NK-92 treated with Interleukin-12 subunit alpha and Interleukin-12 subunit beta, amount 100 ng/mL, for 24 hours (cell line): ENCODE data around the gene CFAP97D1.
"Not testable (repeated sequence)": the region's sequence is repeated elsewhere in the genome, so short reads cannot be mapped to it uniquely, and the experiment has no call there.

Experiments
- DNase-seq: peaks from one replicate; lab custom pipeline; 2025; lab: John Stamatoyannopoulos, UW

The CFAP97D1 gene

GRCh38 chr17:43798024-43798423 is 17.8 kb downstream of the CFAP97D1 start:
- DNase-seq = not testable (repeated sequence)

- no peak for DNase-seq
Observed at GRCh38 chr17:43799047-43799446, 18.8 kb downstream of the CFAP97D1 start.

DNA sequence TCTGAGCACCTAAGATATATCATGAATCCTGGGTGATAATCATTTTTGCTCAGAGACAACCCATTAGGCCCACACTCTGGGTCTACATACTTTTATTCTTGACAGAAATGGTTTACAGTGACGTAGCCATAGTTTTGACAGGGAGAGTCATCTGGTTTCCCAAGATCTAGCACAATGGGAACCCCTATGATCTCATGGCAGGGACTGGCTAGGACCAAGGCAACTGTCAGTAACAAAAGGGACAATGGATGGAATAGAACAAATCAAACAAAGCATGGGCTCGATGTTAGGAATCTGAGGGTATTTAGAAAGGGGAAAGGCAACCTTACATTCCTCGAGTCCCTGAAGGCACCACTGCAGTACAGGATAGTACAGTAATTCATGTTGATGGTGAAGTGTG is 20.5 kb downstream of the CFAP97D1 start:
- no peak for DNase-seq

DNA sequence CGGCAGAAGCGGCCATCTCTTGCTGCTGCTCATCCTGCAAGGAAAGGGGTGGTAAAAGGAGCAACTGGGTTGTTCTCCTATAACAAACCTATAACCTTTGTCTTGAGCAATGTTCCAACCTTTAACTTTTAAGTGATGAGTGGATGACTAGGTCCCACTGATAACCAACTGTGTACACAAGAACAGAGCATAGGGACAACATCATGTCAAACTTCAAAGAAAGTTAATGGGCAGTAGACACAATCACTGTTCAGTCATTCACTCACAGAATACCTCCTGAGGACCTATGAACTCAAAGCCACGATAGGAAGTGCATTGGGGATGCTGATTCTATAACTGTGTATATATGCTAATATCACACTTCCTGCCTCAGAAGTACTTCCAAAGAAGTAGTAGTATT is 21.6 kb downstream of the CFAP97D1 start:
- DNase-seq = no peak

GRCh38 chr17:43803758-43804157 is 23.5 kb downstream of the CFAP97D1 start:
- DNase-seq = no peak

GRCh38 chr17:43805117-43805516 is 24.9 kb downstream of the CFAP97D1 start:
- no peak for DNase-seq

DNA sequence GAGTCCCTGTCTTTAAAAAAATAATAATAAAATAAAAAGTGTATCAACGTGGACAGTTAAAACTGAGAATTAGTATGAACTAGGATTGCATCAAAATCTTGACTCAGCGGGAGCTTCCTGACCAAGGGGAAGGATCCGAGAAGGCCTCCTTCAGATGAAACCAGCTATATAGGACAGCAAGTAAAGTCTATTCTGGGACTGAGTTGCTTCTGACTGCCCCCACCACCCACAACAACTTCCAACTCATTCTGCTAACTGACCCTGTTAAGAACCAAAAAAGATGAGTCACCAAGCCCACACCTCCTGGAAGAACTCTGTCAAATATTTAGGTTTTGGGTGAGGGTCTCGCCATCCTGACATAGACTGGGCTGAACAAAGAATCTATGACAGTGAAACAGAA is 27.8 kb downstream of the CFAP97D1 start:
- DNase-seq = no peak

DNA sequence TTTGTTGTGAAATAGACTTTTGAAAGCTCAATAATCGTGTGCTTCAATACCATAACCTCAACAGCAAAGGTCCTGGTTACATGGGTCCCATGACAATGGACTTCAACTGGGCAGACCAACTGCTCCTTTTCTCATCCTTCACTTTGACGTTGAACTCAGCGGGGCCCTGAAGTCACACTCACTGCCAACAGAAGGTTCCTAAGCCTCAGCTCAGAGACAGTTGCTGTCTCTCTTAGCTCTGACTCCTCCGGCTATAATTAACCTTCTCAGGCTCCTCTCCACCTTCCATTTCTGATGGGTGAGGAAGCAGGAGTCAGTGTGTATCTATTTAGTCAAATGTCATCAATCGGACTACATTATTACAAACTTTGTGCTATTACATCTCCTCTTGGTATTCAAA is 28.9 kb downstream of the CFAP97D1 start:
- no peak for DNase-seq

DNA sequence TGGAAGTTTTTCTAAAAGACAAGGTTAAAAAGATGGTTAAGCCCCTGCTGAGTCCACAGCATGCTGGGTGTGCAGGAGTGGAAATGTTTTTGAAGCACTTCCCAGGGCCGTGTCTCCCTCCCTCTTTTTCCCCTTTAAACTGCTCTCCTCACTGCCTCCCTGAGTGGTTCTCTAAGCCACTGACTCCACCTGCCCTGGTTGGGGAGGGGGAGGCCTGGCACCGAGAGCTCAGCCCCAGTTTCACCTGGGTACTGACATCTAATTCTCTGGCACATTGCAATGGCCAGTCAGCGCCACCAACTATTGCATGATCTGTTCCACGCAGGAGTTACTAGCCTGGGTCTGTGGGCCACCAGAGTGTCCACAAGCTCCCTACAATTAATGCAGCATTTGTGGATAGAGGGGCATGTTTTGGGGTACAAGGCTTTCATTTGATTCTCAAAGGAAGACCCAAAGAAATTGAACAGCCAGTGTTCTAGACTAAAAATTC is 30.0 kb downstream of the CFAP97D1 start:
- no peak for DNase-seq

DNA sequence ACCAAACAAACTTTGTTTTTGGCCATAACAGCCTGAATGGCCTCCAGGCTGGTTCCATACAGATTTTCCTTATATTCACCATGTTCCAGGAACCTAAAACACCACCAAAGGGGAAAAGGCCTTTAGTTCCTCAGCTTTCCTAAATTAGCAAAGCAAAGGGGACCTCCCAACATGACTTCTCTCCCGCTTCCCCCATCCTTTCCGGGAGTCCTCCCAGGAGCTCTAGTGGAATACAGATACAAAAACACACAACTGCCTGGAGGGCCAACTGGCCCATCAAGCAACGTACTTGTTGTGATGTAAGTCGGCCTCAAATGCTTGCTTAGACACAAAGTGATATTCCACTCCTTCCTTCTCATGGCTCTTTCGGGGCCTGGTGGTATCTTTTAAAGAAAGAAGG is 30.6 kb downstream of the CFAP97D1 start:
- no peak for DNase-seq

DNA sequence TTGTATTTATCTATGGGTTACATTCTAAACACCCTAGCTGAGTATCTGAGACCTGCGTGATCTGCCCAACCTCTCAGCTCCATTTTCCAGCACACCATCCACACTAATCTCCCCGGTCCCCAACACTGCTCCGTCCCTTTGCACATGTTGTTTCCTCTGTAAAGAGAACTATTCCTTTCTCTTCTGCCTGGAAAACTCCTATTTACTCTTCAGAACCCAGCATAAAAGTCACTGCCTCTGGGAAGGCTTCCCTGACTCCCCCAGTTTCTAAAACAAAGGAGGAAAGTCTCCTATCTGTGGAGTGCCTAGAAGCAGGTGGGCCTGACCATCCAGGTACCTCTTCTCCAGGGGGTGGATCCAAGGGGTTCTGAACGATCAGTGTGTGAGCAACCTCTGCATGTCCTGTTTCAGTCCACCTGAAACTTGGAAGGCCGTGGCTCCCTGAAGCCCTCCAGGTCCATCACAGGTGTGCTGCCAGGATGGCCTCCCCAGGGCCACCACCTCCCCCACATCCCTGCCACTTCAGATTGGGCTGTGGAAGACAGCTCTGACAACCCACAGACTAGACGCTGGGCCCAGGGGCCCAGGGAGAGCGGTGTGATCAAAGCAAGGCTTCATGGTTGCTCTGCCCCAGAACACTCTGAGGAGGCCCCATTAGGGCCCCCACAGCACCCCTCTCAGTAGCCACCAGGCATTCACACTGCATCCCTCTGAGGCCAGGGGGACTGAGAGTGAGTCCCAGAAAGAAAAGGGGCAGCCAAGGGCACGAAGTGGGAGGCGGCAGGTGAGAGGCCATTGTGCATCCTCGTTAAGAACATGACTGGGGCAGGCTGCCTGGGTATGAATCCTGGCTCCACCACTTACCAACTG is 32.4 kb downstream of the CFAP97D1 start:
- no peak for DNase-seq

DNA sequence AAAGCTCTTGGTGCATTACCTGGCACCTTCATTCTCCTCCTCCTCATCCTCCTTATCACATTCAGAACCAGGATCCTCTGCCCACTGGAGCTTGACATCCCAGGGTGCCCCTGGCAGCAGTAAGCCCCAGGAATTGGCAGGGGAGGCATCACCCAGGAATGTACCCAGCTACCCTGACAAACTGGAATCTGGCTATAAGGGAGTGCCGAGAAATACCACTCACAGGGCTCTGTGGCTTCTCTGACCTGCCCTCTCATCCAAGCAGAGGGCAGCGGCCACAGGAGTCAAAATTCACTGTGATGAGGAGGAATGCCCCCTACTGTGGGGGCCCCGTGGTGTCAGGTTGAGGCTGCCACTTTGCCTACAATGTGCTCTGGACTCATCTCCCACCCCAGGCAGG is 33.2 kb downstream of the CFAP97D1 start:
- no peak for DNase-seq

DNA sequence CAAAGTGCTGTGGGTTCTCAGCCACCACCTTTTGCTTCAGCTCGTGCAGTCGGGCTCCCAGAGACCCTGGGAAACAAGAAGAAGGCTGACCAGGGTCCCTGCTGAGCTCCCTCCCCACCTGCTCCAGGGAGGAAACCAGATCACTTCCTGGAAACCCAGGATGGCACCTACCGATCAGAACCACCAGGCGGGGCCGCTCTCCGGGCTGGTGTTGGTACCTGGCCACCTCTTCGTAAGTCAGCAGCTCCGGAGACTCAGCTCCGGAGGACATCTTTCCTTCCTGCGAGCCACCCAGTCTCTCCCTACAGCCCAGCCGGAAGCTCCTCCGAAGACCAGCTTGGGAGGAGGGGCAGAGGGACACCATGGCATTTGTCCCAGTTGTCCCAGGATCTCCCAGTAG is 33.8 kb downstream of the CFAP97D1 start:
- no peak for DNase-seq

DNA sequence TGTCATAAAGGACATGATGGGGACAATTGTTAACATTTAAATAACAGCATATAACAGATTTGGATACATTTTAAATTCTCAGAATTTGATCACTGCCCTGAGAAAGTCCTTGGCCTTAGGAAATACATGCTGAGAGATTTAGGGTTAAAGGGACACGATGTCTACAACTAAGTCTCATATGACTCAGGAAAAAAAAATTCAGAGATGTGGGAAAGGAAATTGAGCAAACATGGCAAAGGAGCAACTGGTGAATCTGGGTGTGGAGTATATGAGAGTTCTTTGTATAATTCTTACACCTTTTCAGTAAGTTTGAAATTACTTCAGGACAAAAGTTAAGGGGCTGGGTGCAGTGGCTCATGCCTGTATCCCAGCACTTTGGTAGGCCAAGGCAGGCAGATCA is 34.5 kb downstream of the CFAP97D1 start:
- DNase-seq = no peak

DNA sequence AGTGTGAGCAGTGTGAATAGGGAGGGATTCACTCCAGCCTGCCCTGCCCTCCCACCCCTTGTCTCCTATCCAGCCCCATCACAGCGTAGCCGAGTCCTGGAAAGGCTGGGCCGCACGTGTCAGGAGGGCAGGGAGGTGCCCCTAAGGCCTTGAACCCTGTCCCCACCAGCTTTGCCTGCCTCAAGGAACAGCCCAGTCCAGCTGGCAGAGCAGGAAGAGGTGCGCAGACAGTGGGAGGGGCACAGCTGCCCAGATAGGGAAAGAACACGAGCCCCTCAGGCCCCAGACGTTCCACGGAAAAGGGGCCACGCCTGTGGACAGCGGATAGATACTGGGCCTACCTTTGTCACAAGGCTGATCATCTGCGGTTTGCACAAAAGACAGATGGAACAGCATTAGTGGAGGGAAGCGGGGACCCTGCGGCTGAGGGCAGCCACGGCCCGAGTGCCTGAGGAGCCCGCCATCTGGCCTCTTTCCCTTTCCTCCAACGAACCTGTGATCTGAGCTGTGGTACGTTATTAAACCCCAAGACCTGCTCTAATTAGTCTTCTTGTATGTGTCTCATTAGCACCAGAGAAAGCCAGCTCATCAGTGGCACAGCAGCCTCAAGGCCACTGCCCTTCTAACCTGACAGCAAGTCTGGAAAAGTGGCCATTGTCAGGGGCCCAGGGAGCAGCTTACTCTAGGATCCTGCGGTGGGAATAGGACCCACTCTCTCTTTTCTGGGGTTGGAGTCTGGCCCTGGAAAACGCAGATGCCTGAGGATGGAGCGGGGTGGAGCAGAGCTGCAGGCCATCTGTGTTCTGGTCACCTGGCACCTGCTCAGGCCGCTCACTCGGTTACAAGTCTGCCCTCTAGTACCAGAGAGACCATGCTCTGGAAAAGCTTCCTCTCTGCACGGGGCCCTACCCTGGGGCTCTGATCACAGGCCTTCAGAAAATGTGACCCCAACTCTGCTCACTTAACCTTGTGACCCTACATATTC is 36.4 kb downstream of the CFAP97D1 start:
- DNase-seq = no peak

GRCh38 chr17:43817826-43818225 is 37.6 kb downstream of the CFAP97D1 start:
- DNase-seq = no peak

DNA sequence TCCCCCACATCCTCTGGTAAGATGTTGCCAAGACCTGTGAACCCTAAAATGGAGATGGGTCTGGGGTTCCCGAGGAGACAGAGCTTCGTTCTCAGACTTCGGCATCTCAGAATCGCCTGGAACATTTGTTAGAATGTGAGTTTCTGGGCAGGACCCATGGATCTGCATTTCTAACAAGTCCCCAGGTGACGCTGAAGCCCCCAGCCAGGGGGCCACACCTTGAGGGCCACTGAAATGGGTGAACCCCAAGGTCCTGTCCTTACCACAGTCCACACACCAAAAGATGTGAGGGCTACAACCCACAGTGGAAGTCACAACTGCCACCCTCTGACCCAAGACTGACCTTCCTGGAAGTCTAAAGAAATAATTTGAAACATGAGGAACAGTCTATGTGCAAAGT is 38.7 kb downstream of the CFAP97D1 start:
- DNase-seq = no peak

DNA sequence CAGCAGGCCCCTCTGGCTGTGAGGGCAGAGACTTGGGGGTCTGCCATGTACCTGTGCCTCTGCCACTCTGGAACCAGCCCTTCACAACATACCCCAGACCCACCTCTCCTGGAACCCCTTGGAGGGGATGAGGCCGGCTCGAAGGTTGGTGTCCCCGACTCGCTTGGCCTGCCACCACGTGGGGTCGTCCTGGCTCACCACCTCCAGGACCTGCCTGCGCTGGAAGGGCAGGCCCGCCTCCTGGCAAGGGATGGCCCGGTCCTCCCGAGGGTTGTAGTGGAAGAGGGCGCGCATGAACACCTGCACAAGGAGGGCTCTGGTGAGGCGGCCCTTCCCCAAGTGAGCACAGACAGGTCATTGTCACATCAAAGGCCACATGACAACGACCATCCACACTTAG is 40.5 kb downstream of the CFAP97D1 start:
- no peak for DNase-seq

GRCh38 chr17:43822570-43823190 is 42.4 kb downstream of the CFAP97D1 start:
- DNase-seq = no peak

GRCh38 chr17:43823350-43824084 is 43.3 kb downstream of the CFAP97D1 start:
- DNase-seq = no peak

GRCh38 chr17:43825567-43825966 is 45.3 kb downstream of the CFAP97D1 start:
- no peak for DNase-seq

DNA sequence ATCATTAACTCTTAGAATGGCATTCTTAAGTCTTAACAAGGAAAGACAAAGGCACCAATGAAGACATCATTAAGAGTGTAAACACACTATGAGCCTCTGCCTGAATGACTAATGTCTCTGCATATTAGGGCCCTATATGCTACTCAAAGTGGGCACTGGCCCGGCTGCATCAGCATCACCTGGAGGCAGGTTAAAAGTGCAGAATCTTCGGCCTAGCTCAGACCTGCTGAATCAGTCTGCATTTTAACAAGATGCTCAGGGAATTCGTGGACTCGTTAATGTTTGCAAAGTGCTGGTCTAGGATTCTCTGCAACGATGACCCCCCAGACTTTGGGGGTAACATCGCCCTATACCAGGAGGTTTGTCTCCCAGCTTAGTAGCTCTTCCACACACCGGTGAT is 46.0 kb downstream of the CFAP97D1 start:
- DNase-seq = no peak
